SK-N-SH (cell line): ENCODE results near the gene FOXA3. TPM values are rescaled to one million over a fixed set of nuclear protein-coding genes. Genes with fewer than 3 reads are reported as not detected.

Experiments used
- CTCF ChIA-PET: fragments of 300-600, 350-600 bp; formaldehyde crosslinking; extraction: SDS; loops from one replicate; lab custom pipeline; 2021; lab: Yijun Ruan, JAX
- POLR2A ChIA-PET: fragments of 350-600 bp; sonication (Branson Sonifier 250); formaldehyde crosslinking; extraction: SDS; loops from one replicate; lab custom pipeline; 2020; ENCODE audit warnings: antibody characterized with exemption, inconsistent platforms; lab: Yijun Ruan, JAX
- DNase-seq: peaks from one replicate; pipeline ENCODE4 v3.0.0; 2012
- H2AFZ ChIP-seq: fragments of 200-600 bp; sonication (generic); 2 replicates; pipeline ENCODE4 v1.8.1; 2016; ENCODE audit warnings: antibody characterized with exemption, mild to moderate bottlenecking, low read depth
- H3F3A ChIP-seq: fragments of 200-600 bp; sonication (generic); replicated peaks from 2 replicates; pipeline ENCODE3; 2016; ENCODE audit warnings: antibody characterized with exemption, mild to moderate bottlenecking; ENCODE audit not compliant: insufficient read depth
- H3K27ac ChIP-seq, 2 experiments: fragments of 200-500 bp in 1 of 2; fragments of 200-600 bp in 1 of 2; sonication (Bioruptor generic) in 1 of 2; sonication (generic), shearing (Covaris generic) in 1 of 2; 2 replicates each; pipeline versions ENCODE4 v1.5.1 to v1.6.1; 2014 to 2016; ENCODE audit warnings: low read depth in 2 of 2, inconsistent platforms in 1 of 2, low read length in 1 of 2, mild to moderate bottlenecking in 1 of 2, mixed read lengths in 1 of 2
- H3K27me3 ChIP-seq: fragments of 200-600 bp; sonication (generic), shearing (Covaris generic); 2 replicates; pipeline ENCODE4 v1.6.1; 2016; ENCODE audit warnings: mixed run types; ENCODE audit not compliant: insufficient read depth
- H3K36me3 ChIP-seq, 2 experiments: fragments of 200-500 bp in 1 of 2; fragments of 200-600 bp in 1 of 2; sonication (Bioruptor generic) in 1 of 2; sonication (generic) in 1 of 2; replicated peaks in 1 of 2; 2 replicates each; pipeline versions ENCODE3 to v1.5.1; 2014 to 2016; ENCODE audit warnings: low read length in 1 of 2, mild to moderate bottlenecking in 1 of 2; ENCODE audit not compliant: insufficient read depth in 2 of 2, control insufficient read depth in 1 of 2
- H3K4me1 ChIP-seq, 2 experiments: fragments of 200-500 bp in 1 of 2; fragments of 200-600 bp in 1 of 2; sonication (Bioruptor generic) in 1 of 2; sonication (generic), shearing (Covaris generic) in 1 of 2; 2 replicates each; pipeline versions ENCODE4 v1.5.1 to v1.6.1; 2014 to 2016; ENCODE audit warnings: low read depth in 1 of 2, low read length in 1 of 2, mixed run types in 1 of 2; ENCODE audit not compliant: insufficient read depth in 2 of 2, control insufficient read depth in 1 of 2
- H3K4me2 ChIP-seq: fragments of 200-600 bp; sonication (generic), shearing (Covaris generic); 2 replicates; pipeline ENCODE4 v1.6.1; 2017; ENCODE audit warnings: mixed run types
- H3K4me3 ChIP-seq, 2 experiments: fragments of 200-500 bp in 1 of 2; fragments of 200-600 bp in 1 of 2; sonication (Bioruptor generic) in 1 of 2; sonication (generic), shearing (Covaris generic) in 1 of 2; 2 replicates each; pipeline versions ENCODE4 v1.5.1 to v1.8.1; 2014 to 2016; ENCODE audit warnings: low read depth in 2 of 2, inconsistent platforms in 1 of 2, low read length in 1 of 2, mild to moderate bottlenecking in 1 of 2, mixed read lengths in 1 of 2, moderate library complexity in 1 of 2
- H3K79me2 ChIP-seq: fragments of 200-600 bp; sonication (generic); 2 replicates; pipeline ENCODE4 v1.8.1; 2017; ENCODE audit warnings: mild to moderate bottlenecking; ENCODE audit not compliant: insufficient read depth
- H3K9ac ChIP-seq: fragments of 200-600 bp; sonication (generic); 2 replicates; pipeline ENCODE4 v1.6.1; 2017; ENCODE audit warnings: mixed run types
- H3K9me2 ChIP-seq: fragments of 200-600 bp; sonication (generic); 2 replicates; pipeline ENCODE4 v1.6.1; 2017; ENCODE audit warnings: mixed run types
- H3K9me3 ChIP-seq: fragments of 200-600 bp; sonication (generic); 2 replicates; pipeline ENCODE4 v1.6.1; 2017; ENCODE audit warnings: mixed run types, mild to moderate bottlenecking, moderate library complexity
- H4K20me1 ChIP-seq: fragments of 200-600 bp; sonication (generic); 2 replicates; pipeline ENCODE4 v1.6.1; 2017; ENCODE audit warnings: mild to moderate bottlenecking, mixed run types; ENCODE audit not compliant: insufficient read depth
- CTCF ChIP-seq: fragments of 200-600 bp; sonication (generic); IDR thresholded peaks from 2 replicates; pipeline ENCODE4 v1.6.1; 2017; ENCODE audit warnings: antibody characterized with exemption, mild to moderate bottlenecking, moderate library complexity
- EP300 ChIP-seq, 2 experiments: IDR thresholded peaks; 2 replicates each; pipeline versions ENCODE4 v1.4.0 to v1.6.1; 2012; ENCODE audit warnings: borderline replicate concordance in 1 of 2, low read depth in 1 of 2, low read length in 1 of 2
- RAD21 ChIP-seq: IDR thresholded peaks from 2 replicates; pipeline ENCODE4 v1.6.1; 2012; ENCODE audit warnings: mild to moderate bottlenecking, low read length
- TAF1 ChIP-seq: IDR thresholded peaks from 2 replicates; pipeline ENCODE4 v1.6.1; 2012; ENCODE audit warnings: low read depth, mild to moderate bottlenecking, low read length, moderate library complexity, borderline replicate concordance
- TEAD4 ChIP-seq: IDR thresholded peaks from 2 replicates; pipeline ENCODE4 v1.4.0; 2012; ENCODE audit warnings: mild to moderate bottlenecking, borderline replicate concordance; ENCODE audit not compliant: insufficient read depth
- WGBS: methylation state at CpG from one replicate; pipeline ENCODE4 v1.1.6; 2017; ENCODE audit warnings: low lambda C conversion rate; 5-methylcytosine and 5-hydroxymethylcytosine counted together
- polyA plus RNA-seq, 3 experiments: library from polyadenylated mRNA; depleted of rRNA; stranded (reverse); fragments of >200 nt; gene quantifications; 2 replicates each; pipeline ENCODE4 v1.2.3, GENCODE V29; 2012
- TF ChIP-seq, protein P1 (sequence below): fragments of 150-350 bp; IDR thresholded peaks from 2 replicates; pipeline ENCODE4 v1.6.1; 2016; ENCODE audit warnings: mild to moderate bottlenecking, low read depth, low read length
- TF ChIP-seq, protein P2 (sequence below): IDR thresholded peaks from 2 replicates; pipeline ENCODE4; 2012

FOXA3 gene
- polyA plus RNA-seq, 1 of the 3 experiments (the other 2 are of a cell fraction), result 1.5 TPM

GRCh38 chr19:45870798-45871197 is 6.7 kb downstream of the FOXA3 start:
- H2AFZ ChIP-seq, result no peak overlapping the region
- H3K9me2 ChIP-seq, result no peaks in the 10 kb centered on the region
- no peak overlapping the region for H3K4me2 ChIP-seq
- H3F3A ChIP-seq, result peaks cover 10% of the 10 kb centered on the region
- H3K9me3 ChIP-seq, result no peaks in the 10 kb centered on the region
- no peaks in the 10 kb centered on the region for H4K20me1 ChIP-seq
- no peaks in the 10 kb centered on the region; the same call in 1 of the 2 replicates for H3K27me3 ChIP-seq
- ChIA-PET POLR2A (no interaction called here), CTCF (interaction anchor here (2.2 to 12.2 kb wide), 2 partner anchors 12 to 21 kb away, joined by 5 to 121 read pairs; partner anchors contain the start of gene IRF2BP1)
- no peaks in the 10 kb centered on the region for H3K79me2 ChIP-seq
- H3K9ac ChIP-seq, result no peak overlapping the region
- H3K4me3 ChIP-seq, result no peak overlapping the region
- TF ChIP-seq TEAD4, result no peak
- no peak for TF ChIP-seq TAF1
- H3K4me1 ChIP-seq, result no peaks in the 10 kb centered on the region
- no peak for DNase-seq
- H3K36me3 ChIP-seq, result no peaks in the 10 kb centered on the region
- no peak overlapping the region for H3K27ac ChIP-seq
- WGBS, result 77% methylated on average over 5 of the region's 5 CpGs

- 92% methylated on average over 24 of the region's 34 CpGs for WGBS
- H4K20me1 ChIP-seq, result no peaks in the 10 kb centered on the region
- H3K4me3 ChIP-seq, result no peak overlapping the region
- CTCF ChIA-PET, result interaction anchor here (1.8 to 12.2 kb wide), 2 partner anchors 11 to 73 kb away, joined by 4 to 121 read pairs; partner anchors contain the start of gene IRF2BP1
- H3K4me2 ChIP-seq, result no peak overlapping the region
- POLR2A ChIA-PET, result no interaction called here
- no peaks in the 10 kb centered on the region for H3K79me2 ChIP-seq
- peaks cover 5% of the 10 kb centered on the region for H3F3A ChIP-seq
- no peaks in the 10 kb centered on the region for H3K4me1 ChIP-seq
- H3K27ac ChIP-seq, result no peak overlapping the region
- TF ChIP-seq, protein P1, sequence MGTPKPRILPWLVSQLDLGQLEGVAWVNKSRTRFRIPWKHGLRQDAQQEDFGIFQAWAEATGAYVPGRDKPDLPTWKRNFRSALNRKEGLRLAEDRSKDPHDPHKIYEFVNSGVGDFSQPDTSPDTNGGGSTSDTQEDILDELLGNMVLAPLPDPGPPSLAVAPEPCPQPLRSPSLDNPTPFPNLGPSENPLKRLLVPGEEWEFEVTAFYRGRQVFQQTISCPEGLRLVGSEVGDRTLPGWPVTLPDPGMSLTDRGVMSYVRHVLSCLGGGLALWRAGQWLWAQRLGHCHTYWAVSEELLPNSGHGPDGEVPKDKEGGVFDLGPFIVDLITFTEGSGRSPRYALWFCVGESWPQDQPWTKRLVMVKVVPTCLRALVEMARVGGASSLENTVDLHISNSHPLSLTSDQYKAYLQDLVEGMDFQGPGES, result no peak
- TF ChIP-seq, protein P2, sequence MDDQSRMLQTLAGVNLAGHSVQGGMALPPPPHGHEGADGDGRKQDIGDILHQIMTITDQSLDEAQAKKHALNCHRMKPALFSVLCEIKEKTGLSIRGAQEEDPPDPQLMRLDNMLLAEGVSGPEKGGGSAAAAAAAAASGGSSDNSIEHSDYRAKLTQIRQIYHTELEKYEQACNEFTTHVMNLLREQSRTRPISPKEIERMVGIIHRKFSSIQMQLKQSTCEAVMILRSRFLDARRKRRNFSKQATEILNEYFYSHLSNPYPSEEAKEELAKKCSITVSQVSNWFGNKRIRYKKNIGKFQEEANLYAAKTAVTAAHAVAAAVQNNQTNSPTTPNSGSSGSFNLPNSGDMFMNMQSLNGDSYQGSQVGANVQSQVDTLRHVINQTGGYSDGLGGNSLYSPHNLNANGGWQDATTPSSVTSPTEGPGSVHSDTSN, result no peak
- TF ChIP-seq CTCF (no peak), EP300 (IDR thresholded peaks at IDR 0.05; ENCODE audit: borderline replicate concordance in 1 of 2, low read depth in 1 of 2, low read length in 1 of 2) (no peak), RAD21 (no peak)
- TF ChIP-seq, all 33 proteins: peak for 0
- no peaks in the 10 kb centered on the region for H3K9me2 ChIP-seq
- DNase-seq, result no peak
- no peak overlapping the region for H3K9ac ChIP-seq
- no peaks in the 10 kb centered on the region for H3K9me3 ChIP-seq
- no peak overlapping the region for H2AFZ ChIP-seq
- no peaks in the 10 kb centered on the region for H3K36me3 ChIP-seq
- H3K27me3 ChIP-seq, result no peaks in the 10 kb centered on the region
Observed at GRCh38 chr19:45872095-45872919, 8.2 kb downstream of the FOXA3 start.
